Measurements from ENCODE around the gene MBTPS1.

The MBTPS1 gene

DNA sequence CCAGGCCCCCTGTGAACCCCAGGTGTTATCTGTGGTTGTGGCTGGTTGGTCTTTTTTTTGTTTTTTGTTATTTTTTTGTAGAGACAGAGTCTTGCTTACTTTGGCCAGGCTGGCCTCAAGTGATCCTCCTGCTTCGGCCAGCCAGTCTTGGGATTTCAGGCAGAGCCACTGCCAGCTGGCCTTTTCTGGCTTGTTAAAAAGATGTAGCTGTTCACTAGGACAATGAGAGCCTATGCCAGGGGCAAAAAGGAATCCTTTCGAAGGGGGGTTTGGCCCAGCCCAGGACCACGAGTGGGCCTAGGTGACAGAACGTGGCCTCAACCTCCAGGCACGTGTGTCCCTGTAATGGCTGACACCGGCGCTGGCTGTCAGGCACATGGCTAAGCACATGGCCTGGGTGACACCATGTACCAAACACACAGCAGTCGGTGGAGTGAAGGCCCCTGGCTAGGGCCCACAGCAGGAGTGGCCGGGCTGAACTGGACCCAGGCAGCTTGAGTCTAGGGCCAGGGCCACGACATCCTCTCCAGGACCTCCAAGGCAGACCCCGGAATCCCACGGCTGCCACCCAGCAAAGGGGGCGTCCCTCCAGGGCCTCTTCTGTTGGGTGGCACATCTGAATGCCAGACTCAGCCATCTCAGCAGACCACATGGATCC is 67.2 kb downstream of the MBTPS1 start:
- no peak for DNase-seq

DNA sequence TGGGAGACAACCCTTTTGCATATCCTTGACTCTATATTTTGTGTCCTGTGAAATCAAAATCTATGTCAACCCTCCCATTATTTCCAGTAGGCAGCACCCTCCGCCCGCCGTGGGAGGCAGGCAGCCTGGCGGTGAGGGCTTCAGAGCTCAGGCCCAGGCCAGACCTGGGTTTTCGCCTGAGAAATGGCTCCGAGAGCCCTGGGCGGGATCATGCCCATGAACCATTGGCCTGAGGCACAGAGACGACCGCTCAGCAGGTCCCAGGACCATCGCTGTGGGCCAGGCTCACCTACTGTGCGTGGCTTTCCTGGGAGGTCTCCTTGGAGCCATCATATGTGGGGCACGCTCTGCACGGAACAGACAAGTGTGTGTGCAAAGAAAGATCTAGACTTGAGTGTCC is 67.9 kb downstream of the MBTPS1 start:
- no peak for DNase-seq

DNA sequence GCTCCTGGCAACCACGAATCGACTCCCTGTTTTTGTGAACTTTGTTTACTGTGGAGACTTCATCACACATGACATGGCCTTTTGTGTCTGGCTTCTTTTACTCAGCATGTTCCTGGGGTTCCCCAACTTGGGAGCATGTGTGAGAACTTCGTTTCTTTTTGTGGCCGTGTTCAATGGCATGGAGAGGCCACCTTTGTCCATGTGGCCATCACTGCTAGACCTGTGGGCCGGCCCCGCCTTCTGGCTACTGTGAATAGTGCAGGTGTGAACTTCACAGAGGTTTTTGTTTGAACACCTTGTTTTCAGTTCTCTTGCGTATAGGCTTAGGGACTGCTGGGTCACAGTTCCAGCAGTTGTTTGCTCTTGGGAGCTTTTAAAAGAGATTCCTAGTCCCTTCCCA is 68.5 kb downstream of the MBTPS1 start:
- DNase-seq, result no peak

DNA sequence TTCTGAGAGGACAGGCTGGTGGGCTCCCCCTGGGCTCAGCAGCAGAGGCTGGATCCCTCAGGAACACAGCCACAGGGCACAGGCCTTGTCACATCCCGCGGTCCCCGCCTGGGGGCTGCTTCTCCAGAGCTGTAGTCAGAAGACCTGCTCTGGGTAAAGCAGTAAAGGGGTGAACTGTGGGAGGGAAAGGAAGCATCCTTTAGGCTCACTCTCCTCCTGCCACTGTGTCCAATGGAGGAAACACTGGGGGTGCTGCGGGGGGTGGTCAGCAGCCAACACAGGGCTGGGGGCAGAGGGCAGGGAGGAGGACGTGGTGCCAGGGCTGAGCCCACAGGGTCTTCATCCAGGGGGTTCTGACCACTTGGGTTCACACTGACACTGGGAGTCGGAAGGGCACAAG is 69.1 kb downstream of the MBTPS1 start:
- no peak for DNase-seq

DNA sequence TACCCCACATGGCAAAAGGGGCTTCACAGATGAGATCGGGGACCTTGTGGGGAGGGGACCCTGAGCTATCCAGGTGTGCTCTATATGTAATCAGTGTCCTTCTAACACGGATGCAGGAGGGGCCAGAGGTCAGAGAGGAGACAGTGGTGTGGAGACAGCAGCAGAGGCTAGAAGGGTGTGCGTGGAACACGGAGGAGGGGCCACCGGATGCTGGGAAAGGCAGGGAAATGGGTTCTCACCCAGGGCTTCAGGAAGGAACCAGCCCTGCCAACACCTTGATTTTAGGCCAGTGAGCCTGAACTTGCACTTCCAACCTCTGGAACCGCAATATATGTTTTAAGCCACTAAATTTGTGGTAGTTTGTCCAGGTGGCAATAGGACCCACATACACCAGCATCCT is 69.5 kb downstream of the MBTPS1 start:
- DNase-seq, result no peak

DNA sequence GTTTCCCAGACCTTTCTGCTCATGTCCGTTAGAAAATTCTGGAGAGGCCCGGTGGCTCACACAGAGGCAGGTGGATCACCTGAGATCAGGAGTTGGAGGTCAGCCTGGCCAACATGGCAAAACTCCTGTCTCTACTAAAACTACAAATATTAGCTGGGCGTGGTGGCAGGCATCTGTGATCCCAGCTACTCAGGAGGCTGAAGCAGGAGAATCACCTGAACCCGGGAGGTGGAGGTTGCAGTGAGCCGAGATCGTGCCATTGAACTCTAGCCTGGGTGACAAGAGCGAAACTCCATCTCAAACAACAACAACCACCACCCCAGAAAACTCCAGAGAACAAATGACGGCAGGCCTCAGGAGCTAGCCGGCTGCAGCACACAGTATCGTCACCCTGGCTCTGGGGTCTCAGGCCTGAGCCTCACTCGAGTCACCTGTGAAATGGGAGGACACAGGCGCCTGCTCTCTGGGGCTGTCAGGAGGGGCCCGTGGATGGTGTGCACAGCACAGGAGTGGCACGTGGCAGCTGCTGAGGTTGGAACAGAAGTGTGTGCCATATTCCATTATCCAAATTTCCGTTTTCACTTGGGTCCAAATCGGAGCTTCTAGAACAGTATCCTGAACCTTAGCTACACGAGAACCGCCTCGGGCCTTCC is 70.8 kb downstream of the MBTPS1 start:
- DNase-seq, result no peak

DNA sequence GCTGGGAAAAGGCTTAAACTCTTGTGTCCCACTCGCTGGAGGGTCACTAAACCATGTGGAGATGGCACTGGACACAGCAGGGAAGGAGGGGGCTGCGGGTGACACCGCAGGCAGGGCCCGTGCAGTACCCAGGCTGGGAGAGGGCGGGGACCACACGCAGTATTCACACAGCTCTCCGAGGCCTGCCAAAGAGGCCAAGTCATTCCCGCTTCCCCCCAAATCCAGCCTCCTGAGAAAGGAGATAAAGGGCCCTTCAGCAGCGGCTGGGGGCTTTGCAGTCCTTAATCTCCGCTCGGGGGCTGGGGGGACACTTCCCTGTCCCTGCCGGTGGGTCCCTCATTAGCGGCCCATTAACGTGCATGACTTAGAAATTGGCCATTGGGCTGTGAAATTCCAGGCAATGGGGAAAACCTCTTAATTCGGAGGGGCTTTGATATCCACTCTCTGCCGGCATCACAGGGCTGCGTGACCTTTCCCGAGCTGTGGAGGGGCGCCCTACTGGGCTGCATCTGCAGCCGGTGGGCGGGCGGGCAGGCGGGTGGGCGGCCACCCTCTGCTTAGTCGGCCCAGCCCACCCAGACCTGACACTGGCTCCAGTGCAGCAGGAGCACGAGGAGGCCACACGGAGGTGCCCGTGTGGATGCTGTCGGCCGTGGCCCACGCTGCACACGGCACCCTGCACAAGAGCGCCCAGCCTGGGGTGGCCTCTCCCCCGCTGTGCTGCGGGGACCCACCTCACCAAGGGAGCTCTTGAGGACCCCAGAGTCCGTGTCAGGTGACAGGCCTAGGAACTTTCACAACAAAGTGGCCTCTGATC is 71.5 kb downstream of the MBTPS1 start:
- no peak for DNase-seq

DNA sequence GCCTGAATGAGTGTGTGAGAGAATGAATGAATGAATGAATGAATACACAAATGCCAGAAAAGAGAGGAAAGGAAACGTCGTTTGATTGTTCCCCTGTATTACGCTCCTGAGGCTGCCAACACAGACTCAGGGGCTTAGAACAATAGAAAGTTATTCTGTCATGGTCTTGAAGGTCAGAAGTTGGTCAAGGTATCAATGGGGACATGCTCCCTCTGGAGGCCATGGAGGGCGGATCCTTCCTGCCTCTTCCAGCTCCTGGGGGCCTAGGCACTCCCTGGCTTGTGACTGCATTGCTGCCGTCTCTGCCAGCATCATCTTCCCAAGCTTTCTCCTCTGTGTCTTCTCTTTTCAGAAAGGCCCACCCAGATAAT is 72.6 kb downstream of the MBTPS1 start:
- DNase-seq, result peak; percentile 45

DNA sequence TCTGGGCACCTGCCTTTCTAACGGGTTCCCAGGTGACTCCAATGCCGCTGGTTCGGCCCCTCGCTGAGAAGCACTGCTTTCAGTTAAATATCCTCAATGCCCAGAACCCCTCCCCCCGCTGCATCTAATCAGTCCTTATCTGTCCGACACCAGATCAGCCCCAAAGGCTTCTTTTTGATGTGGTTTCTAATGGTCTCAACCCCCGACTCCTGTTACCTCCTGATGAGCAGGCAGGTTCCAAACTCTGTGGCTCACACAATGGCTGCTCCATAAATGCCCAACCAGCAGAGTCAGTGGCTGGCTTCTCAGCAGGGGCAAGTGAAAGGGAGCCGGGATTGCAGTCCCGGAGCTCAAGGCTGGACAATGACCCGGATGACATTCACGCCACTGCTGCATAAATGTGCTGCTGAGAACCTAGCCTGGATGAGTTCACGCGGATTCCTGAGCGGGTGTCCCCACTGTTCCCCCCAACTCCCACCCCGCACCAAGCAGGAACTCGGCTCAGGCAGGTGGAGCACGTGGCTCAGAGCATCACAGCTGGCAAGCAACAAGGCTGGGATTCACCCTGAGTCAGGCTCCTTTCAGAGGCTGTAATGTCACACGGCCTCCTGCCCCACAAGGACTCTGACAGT is 73.1 kb downstream of the MBTPS1 start:
- peak; percentile 74 for DNase-seq

DNA sequence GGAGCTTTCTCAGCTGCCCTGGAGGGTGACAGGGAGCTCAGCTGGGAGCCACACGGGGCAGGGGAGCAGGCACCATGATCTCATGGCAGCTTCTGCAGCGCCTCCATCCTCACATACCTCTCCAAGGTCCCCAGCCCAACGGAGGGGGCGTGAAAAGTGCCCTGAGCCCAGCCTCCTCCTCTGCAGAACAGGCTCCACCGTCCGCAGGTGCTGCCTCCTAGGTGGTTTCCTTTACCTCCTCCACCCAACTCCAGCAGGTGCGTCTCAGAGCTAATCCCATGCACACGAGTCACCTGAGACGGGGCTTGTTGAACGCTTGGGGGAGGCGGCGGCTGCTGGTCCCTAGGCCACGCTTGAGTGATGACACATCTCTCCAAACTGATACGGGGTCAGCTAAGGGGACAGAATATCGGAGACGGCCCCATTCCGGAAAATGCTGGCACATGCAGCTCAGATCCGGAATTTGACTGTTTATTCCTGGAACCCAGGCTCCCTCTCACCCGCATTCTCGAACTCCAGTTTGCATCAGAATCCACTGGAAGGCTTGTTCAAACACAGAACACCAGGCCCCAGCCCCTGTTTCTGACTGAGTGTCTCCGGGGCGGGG is 73.8 kb downstream of the MBTPS1 start:
- no peak for DNase-seq

DNA sequence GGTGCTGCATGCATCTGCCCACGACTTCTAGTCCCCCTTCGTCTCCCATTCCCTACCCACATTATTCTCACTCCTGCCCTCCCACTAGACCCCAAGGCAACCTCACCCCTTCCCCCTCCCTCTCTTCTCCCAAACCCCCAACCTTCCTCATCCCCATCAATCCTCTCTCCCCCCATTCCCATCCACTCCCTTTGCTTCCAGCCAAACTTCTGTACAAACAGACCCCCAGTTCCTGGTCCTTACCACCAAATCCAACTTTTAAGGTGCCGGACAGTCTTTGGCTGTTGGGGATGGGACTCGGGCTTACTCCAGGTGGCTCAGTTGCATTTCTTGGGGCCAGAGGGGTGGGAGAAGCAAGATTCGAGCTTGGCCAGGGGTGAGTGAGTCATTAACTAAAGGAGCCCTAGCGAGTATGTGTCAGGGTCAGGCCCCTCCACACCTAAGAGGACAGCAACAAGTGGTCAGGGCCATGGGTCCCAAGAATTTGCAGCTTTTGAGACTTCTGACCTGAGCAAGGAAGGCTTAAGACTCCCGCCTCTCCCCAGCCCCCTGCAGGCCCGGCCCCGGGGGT is 74.3 kb downstream of the MBTPS1 start, which contains the start of gene SLC38A8:
Gene SLC38A8 (minus strand): TSS at position 488 of the 571 bp plus-strand sequence. CDS start 638 bp downstream, outside the sequence.
- DNase-seq, result no peak

DNA sequence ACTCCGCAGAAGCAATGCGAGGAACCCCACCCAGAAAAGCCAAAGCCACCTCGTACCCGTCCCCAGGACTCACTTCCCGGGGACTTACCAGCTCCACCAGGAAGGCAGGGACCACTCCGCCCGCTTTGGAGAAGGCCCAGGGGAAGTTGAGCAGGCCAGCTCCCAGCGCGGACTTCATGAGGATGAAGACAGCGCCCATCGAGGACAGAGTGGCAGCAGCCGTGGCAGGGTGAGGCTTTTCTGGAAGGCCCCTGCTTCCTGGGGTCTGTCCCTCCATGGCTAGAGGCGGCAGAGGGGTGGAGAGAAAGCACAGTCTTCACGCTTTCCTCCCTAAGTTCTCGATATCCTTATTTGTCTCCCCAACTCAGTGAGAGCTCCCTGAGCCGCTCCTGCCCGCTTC is 74.9 kb downstream of the MBTPS1 start:
- DNase-seq, result no peak

DNA sequence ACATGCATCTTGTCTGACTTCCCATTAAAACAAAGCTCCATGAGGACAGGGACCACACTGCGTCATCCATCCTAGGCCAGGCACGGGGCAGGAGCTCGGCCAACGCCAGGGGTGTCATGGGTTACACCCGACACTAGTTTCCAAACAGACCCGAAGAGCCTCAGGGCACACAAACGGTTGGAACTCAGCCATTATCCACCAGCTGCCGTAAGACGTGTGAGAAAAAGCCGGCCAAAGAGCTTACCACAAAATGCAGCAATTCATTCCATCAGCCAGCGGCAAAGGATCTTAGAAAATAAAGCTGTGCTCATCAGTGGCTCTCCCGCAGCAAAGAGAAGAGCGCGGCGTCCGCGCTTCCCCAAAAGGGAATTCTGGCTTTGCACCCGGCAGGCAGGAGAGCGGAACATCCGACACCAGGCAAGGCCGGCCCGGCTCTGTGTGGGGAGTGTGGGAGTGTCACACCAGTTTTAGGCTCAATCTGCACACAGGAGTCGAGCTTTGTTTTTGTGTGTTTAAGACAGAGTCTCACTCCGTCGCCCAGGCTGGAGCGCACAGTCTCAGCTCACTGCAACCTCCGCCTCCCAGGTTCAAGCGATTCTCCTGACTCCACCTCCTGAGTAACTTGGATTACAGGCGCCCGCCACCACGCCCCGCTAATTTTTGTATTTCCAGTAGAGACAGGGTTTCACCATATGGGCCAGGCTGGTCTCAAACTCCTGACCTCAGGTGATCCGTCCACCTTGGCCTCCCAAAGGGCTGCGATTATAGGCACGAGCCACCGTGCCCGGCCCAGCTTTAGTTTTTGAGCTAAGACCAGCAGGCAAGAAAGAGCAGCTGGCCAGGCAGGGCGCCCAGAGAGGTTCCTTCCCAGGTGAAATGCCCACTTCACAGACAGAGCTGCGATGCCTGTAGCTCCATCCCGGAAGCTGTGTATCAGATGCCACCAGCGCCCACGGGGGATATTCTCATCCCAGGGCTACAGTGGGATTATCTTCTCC is 75.6 kb downstream of the MBTPS1 start:
- DNase-seq, result no peak

DNA sequence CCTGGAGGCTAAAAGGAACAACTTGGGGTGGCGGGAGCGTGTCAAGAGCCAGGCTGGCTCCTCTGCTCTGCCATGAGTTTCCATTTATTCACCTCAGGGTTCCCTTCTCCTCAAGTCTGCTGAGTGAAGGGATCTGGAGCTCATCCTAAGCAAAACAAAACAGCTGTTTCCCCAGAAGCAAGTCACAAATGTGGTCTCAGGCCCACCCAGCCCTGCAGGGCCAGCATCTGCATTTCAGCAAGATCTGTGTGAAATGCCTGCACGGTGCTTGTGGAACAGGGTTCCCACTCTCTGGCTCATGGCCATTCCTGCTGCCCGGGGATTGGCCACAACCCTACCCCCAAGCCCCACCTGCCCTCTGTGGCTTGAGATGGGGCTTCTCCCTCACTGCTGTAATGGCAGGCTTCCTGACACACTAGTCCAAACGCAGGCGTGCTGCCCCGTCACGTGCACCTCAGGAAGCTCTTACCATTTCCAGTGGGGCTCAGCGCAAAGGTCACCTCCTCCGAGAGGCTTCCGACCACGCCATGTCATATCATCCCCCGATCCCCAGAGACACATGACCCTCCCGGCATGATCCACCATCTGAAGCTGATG is 76.4 kb downstream of the MBTPS1 start:
- no peak for DNase-seq

DNA sequence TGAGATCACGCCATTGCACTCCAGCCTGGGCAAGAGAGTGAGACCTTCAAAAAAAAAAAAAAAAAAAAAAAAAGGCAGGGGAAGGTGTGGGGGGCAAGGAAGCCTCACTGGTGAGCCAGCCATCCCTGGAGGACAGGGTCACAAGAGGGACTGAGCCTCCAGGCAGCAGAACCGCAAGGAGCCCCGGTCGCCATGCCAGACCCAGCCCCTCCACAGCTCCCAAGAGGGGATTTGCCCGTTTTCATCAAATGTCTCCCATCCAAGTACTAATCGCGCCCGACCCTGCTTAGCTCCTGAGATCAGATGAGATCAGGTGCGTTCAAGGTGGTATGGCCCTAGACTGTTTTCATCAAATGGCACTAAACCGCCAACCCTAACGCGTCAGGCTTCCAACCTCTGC is 77.0 kb downstream of the MBTPS1 start:
- DNase-seq, result no peak

DNA sequence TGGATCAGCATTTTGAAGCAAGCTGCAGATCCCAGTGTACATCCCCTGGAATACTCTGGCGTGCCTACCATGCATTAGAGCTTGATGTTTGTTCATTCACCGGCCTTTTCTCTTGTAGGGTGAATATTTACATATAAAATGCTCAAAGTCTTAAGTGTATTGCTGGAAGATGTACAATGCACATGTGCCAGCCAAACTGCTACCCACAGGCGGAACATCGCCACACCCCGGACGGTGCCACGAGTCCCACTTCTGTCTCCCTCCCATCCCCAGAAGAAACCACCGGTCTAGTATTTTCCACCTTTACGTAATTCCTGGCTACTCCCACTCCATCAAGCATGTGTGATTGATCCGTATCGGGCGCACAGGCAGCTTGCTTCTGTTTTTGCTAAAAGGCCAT is 78.3 kb downstream of the MBTPS1 start:
- DNase-seq, result no peak

DNA sequence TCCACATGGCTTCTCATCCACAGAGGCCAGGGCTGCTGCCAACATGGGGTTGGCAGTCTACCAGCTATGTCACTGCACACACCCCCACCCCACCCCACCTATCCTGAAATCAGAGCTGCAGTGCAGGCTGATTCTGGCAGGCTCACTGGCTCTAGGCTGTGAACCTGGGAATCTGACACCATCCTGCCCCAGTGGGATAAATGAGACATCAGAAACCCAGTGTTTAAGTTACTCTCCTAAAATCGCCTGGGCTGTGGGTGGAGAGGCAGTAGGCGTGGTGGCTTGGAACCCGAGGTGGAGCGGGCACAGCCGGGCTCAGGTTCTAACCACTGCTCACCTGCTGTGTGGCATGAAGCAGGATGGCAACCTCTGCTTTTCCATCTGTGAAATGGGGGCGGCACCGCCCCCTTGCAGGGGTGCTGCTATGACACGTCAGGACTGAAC is 79.7 kb downstream of the MBTPS1 start:
- no peak for DNase-seq

DNA sequence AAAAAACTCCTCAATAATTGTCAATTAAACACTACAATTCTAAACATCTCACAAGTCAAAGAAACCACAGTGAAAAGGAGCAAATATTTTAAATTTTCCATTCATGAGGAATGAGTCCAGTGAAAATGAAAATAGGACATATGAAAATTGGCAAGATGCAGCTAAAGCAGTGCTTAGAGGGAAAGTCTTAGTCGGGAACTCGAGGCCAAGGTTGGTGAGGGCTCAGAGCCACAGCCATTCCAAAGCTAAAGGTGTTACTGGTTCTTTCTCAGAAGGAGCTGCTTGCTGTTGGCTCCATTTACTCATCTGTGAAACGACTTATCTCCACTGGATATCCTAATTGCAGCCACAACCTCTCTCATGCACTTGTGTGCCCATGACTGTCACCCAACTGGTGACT is 80.6 kb downstream of the MBTPS1 start:
- no peak for DNase-seq

DNA sequence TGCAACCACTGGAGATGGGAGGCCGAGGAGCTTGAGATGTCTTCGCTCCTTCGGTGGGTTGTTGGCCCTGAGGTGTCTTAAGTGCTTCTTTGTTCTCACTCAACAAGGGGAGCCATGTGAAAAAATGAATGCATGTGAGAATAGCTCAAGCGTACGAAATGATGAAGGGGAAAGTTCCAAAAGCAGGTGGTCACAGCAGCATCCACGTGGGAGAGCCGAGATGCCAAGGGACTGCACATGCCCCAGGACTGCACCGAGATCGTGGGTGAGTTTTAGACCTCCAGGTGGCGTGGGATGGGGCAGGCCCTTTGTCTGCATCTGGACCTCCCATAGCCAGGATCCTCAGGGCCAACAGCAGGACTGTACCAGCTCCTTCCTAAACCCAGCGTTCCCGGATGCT is 82.2 kb downstream of the MBTPS1 start:
- DNase-seq, result no peak

DNA sequence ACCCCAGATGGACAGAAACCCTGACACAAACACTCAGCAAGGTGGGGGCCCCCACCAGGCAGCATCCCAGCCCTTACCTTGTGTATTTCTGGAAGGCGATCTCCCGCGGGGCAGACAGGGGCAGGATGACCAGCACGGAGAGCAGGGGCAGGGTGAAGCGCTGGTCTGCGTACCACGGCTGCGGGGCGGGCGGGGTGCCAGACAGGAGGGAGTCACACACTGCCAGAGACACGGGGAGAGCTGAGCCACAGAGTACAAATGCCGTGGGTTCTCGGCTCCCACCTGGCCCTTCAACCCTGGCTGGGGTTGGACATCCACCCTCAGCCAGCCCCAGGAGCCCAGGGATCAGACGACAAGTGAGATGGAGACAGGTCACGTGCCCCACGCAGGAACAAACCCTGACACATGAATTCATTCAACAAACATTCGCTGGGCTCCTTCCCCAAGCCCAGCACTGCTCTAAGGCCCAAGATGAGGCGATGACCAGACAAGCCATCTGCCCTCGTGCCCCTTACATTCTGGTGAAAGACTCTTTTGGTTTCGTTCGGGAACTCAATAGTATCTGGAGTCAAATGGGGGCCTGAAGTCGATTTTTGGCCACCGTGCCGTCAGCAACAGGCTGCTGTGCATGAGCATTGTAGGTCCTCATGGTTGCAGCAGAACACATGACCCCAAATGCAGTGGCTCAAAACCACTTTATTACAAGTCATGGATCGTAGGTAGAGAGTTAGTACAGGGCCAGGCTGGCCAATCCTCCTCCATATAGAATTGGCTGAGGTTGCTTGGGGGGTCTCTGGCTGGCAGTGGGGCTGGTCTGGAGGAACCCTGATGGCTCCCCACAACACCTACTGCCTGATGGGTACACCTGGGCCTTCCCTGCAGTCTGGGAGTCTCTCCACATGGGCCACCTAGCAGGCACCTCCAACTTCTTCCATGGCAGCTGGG is 83.2 kb downstream of the MBTPS1 start:
- DNase-seq, result no peak
